MM.1S (cell line): ENCODE data around the gene TRAF3.

Experiments used
- DNase-seq: peaks from one replicate; pipeline ENCODE4 v3.0.0-alpha.2; 2015
- H2AFZ ChIP-seq: fragments of 300-600 bp; sonication (generic); 2 replicates; pipeline ENCODE4 v1.6.0; 2016; ENCODE audit warnings: antibody characterized with exemption, low read length
- H3F3A ChIP-seq: fragments of 300-600 bp; sonication (generic); 2 replicates; pipeline ENCODE4 v1.6.1; 2016; ENCODE audit warnings: mild to moderate bottlenecking, antibody characterized with exemption, low read length, moderate library complexity, mixed read lengths; ENCODE audit not compliant: insufficient read depth
- H3K27ac ChIP-seq: fragments of 300-600 bp; sonication (generic); 2 replicates; pipeline ENCODE4 v1.5.1; 2016; ENCODE audit warnings: mild to moderate bottlenecking, low read length
- H3K27me3 ChIP-seq: fragments of 300-600 bp; sonication (generic); replicated peaks from 2 replicates; pipeline ENCODE4 v1.6.0; 2016; ENCODE audit warnings: low read length; ENCODE audit not compliant: insufficient read depth
- H3K36me3 ChIP-seq: fragments of 300-600 bp; sonication (generic); replicated peaks from 2 replicates; pipeline ENCODE4 v1.6.1; 2016; ENCODE audit warnings: mild to moderate bottlenecking, low read length, mixed read lengths; ENCODE audit not compliant: insufficient read depth
- H3K4me1 ChIP-seq: fragments of 300-600 bp; sonication (generic); 2 replicates; pipeline ENCODE4 v1.6.1; 2016; ENCODE audit warnings: low read length, mixed read lengths
- H3K4me2 ChIP-seq: fragments of 300-600 bp; sonication (generic); 2 replicates; pipeline ENCODE4 v1.6.0; 2016; ENCODE audit warnings: low read depth, low read length
- H3K4me3 ChIP-seq: fragments of 300-600 bp; sonication (generic); 2 replicates; pipeline ENCODE4 v1.5.1; 2016; ENCODE audit warnings: low read length, mixed read lengths
- H3K79me2 ChIP-seq: fragments of 300-600 bp; sonication (generic); 2 replicates; pipeline ENCODE4 v1.6.1; 2016; ENCODE audit warnings: mixed run types, low read length, mixed read lengths
- H3K9ac ChIP-seq: fragments of 300-600 bp; sonication (generic); 2 replicates; pipeline ENCODE4 v1.6.1; 2016; ENCODE audit warnings: low read length, mixed read lengths
- H3K9me2 ChIP-seq: fragments of 300-600 bp; sonication (generic); replicated peaks from 2 replicates; pipeline ENCODE4 v1.6.1; 2016; ENCODE audit warnings: mild to moderate bottlenecking, low read length, mixed read lengths; ENCODE audit not compliant: insufficient read depth
- H3K9me3 ChIP-seq: fragments of 300-600 bp; sonication (generic); replicated peaks from 2 replicates; pipeline ENCODE4 v1.6.1; 2016; ENCODE audit warnings: mild to moderate bottlenecking, low read length, mixed read lengths; ENCODE audit not compliant: insufficient read depth
- H4K20me1 ChIP-seq: fragments of 300-600 bp; sonication (generic); 2 replicates; pipeline ENCODE4 v1.6.1; 2016; ENCODE audit warnings: mild to moderate bottlenecking, low read length, moderate library complexity, mixed read lengths; ENCODE audit not compliant: insufficient read depth
- EZH2 ChIP-seq: fragments of 300-600 bp; sonication (generic); optimal IDR thresholded peaks from 2 replicates; pipeline ENCODE3; 2017; ENCODE audit warnings: low read depth, mild to moderate bottlenecking, antibody characterized with exemption, low read length, mixed read lengths
- EZH2phosphoT487 ChIP-seq: fragments of 300-600 bp; sonication (generic); IDR thresholded peaks from 2 replicates; pipeline ENCODE4 v1.6.1; 2018; ENCODE audit warnings: antibody characterized with exemption, low read length
- TF ChIP-seq, protein P1 (sequence below): fragments of 300-600 bp; sonication (generic); IDR thresholded peaks from 2 replicates; pipeline ENCODE4 v1.5.1; 2016; ENCODE audit warnings: antibody characterized with exemption, low read length, mixed read lengths

Gene TRAF3

GRCh38 chr14:102933618-102934231, 156.5 kb downstream of the TRAF3 start:
- H3K4me3 ChIP-seq: no peak overlapping the region
- no peak overlapping the region for H2AFZ ChIP-seq
- no peaks in the 10 kb centered on the region for H3K27me3 ChIP-seq
- H3K4me1 ChIP-seq: no peaks in the 10 kb centered on the region
- H3K27ac ChIP-seq: no peak overlapping the region
- no peaks in the 10 kb centered on the region for H4K20me1 ChIP-seq
- DNase-seq: no peak
- no peak overlapping the region for H3K4me2 ChIP-seq
- H3K9me3 ChIP-seq: no peaks in the 10 kb centered on the region
- no peaks in the 10 kb centered on the region for H3F3A ChIP-seq
- no peaks in the 10 kb centered on the region for H3K9me2 ChIP-seq
- no peaks in the 10 kb centered on the region for H3K79me2 ChIP-seq
- H3K9ac ChIP-seq: no peak overlapping the region
- no peaks in the 10 kb centered on the region for H3K36me3 ChIP-seq
- TF ChIP-seq, protein P1, sequence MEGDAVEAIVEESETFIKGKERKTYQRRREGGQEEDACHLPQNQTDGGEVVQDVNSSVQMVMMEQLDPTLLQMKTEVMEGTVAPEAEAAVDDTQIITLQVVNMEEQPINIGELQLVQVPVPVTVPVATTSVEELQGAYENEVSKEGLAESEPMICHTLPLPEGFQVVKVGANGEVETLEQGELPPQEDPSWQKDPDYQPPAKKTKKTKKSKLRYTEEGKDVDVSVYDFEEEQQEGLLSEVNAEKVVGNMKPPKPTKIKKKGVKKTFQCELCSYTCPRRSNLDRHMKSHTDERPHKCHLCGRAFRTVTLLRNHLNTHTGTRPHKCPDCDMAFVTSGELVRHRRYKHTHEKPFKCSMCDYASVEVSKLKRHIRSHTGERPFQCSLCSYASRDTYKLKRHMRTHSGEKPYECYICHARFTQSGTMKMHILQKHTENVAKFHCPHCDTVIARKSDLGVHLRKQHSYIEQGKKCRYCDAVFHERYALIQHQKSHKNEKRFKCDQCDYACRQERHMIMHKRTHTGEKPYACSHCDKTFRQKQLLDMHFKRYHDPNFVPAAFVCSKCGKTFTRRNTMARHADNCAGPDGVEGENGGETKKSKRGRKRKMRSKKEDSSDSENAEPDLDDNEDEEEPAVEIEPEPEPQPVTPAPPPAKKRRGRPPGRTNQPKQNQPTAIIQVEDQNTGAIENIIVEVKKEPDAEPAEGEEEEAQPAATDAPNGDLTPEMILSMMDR: no peak
- TF ChIP-seq EZH2: no peak
- TF ChIP-seq EZH2phosphoT487: no peak

DNA sequence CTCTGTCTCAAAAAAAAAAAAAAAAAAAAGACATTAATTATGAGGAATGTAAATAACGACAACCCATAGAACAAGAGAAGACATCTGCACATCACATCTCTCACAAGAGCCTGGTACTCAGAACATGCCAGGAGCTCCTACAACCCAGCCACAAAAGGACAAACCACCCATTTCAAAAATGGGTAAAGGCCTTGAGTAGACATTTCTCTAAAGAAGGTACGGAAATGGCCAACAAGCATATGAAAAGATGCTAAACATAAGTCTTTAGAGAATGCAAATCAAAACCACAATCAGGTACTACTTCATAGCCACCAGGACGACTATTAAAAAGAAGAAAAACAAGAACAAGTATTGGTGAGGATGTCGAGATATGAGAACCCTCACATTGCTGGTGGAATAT, 158.5 kb downstream of the TRAF3 start:
- H3F3A ChIP-seq: no peaks in the 10 kb centered on the region
- H3K9ac ChIP-seq: no peak overlapping the region
- no peak overlapping the region for H3K4me3 ChIP-seq
- H3K4me2 ChIP-seq: no peak overlapping the region
- H2AFZ ChIP-seq: no peak overlapping the region
- no peak for DNase-seq
- H3K36me3 ChIP-seq: no peaks in the 10 kb centered on the region
- no peaks in the 10 kb centered on the region for H3K27me3 ChIP-seq
- H3K27ac ChIP-seq: no peak overlapping the region
- no peaks in the 10 kb centered on the region for H3K9me3 ChIP-seq
- no peaks in the 10 kb centered on the region for H3K79me2 ChIP-seq
- no peaks in the 10 kb centered on the region for H3K4me1 ChIP-seq
- no peaks in the 10 kb centered on the region for H4K20me1 ChIP-seq
- TF ChIP-seq EZH2: no peak
- TF ChIP-seq, protein P1: no peak
- no peak for TF ChIP-seq EZH2phosphoT487
- H3K9me2 ChIP-seq: no peaks in the 10 kb centered on the region

DNA sequence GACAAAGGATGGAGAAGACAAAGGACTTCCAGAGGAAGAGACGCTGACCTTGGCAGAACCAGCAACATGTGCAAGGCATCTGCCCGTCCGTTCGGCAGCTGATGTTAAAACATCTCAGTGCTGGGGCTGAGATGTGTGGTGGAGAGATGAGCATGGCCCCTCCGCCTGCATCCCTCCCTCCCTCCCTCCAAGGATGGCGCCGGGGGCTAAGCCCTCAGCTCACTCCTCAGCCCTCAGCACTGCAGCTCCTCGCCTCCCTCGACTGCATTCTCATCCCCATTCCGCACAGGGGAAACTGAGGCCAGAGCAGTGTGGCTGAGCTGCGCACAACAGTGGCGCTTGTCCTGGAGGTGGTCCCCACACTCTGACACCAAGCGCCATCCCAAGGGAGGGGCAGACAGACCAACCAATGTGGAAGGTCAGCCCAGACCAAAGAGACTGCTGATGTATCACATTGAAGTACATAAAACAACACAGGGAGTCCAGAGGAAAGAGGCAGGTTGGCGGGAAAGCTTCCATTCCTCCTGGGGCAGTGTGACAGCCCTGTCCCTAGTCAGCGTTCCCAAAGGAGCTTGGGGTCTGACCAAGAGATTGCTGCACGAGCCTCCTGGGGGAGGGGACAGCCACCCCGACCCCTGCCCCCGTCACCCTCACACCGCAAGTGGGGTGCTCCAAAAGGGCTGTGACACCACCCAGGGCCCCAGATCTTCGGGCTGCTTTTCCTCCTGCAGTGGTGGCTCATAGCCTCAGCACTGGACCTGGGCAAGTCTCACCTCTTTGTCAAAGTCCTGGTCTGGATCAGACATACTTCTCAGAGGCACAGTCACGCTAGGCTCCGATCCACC, 160.3 kb downstream of the TRAF3 start:
- Histone ChIP-seq H3K9ac (no peak overlapping the region), H2AFZ (no peak overlapping the region), H3K79me2 (no peaks in the 10 kb centered on the region), H4K20me1 (no peaks in the 10 kb centered on the region), H3F3A (no peaks in the 10 kb centered on the region), H3K9me3 (no peaks in the 10 kb centered on the region), H3K4me2 (no peak overlapping the region), H3K27ac (no peak overlapping the region), H3K36me3 (no peaks in the 10 kb centered on the region), H3K4me1 (no peaks in the 10 kb centered on the region), H3K27me3 (no peaks in the 10 kb centered on the region), H3K9me2 (no peaks in the 10 kb centered on the region), H3K4me3 (no peak overlapping the region)
- DNase-seq: no peak
- TF ChIP-seq EZH2 (no peak), EZH2phosphoT487 (no peak)
- TF ChIP-seq, protein P1: no peak
